Mesendoderm (in vitro differentiated cells): ENCODE measurements around the gene MAGEA1.
"Not testable (repeated sequence)": the region's sequence is repeated elsewhere in the genome, so short reads cannot be mapped to it uniquely, and the experiment has no call there.

Source experiments
- DNase-seq: peaks from one replicate; pipeline ENCODE4 v3.0.0; 2013
- H2AK5ac ChIP-seq: 2 replicates; pipeline ENCODE4 v1.6.1; 2013; ENCODE audit warnings: low read length, inconsistent platforms
- H2BK120ac ChIP-seq: 2 replicates; pipeline ENCODE4 v1.6.1; 2013; ENCODE audit warnings: low read depth, mild to moderate bottlenecking, low read length, moderate library complexity, mixed read lengths
- H2BK15ac ChIP-seq: replicated peaks from 2 replicates; pipeline ENCODE4 v1.6.1; 2013; ENCODE audit warnings: low read depth, mild to moderate bottlenecking, moderate library complexity
- H2BK5ac ChIP-seq: 2 replicates; pipeline ENCODE4 v1.6.1; 2013; ENCODE audit warnings: low read length, inconsistent platforms
- H3K18ac ChIP-seq: 2 replicates; pipeline ENCODE4 v1.6.1; 2013; ENCODE audit warnings: mild to moderate bottlenecking, low read length, mixed read lengths
- H3K23ac ChIP-seq: one replicate; pipeline ENCODE4 v1.6.1; 2013; ENCODE audit warnings: low read length
- H3K27ac ChIP-seq: 2 replicates; pipeline ENCODE4 v1.5.1; 2013; ENCODE audit warnings: low read depth, mild to moderate bottlenecking, inconsistent platforms, low read length, moderate library complexity
- H3K27me3 ChIP-seq: 2 replicates; pipeline ENCODE4 v1.6.1; 2013; ENCODE audit warnings: low read length, control low read depth, mild to moderate bottlenecking, inconsistent platforms; ENCODE audit not compliant: insufficient read depth, poor library complexity
- H3K36me3 ChIP-seq: 2 replicates; pipeline ENCODE4 v1.6.1; 2013; ENCODE audit warnings: low read length, inconsistent platforms; ENCODE audit not compliant: control insufficient read depth, insufficient read depth
- H3K4ac ChIP-seq: one replicate; pipeline ENCODE4 v1.6.1; 2013; ENCODE audit warnings: low read depth, mild to moderate bottlenecking, low read length, moderate library complexity
- H3K4me1 ChIP-seq: 2 replicates; pipeline ENCODE4 v1.6.1; 2013; ENCODE audit warnings: low read depth, low read length, inconsistent platforms; ENCODE audit not compliant: control insufficient read depth
- H3K4me2 ChIP-seq: 2 replicates; pipeline ENCODE4 v1.6.1; 2013; ENCODE audit warnings: low read length
- H3K4me3 ChIP-seq: 2 replicates; pipeline ENCODE4 v1.5.1; 2013; ENCODE audit warnings: mild to moderate bottlenecking, low read length
- H3K56ac ChIP-seq: one replicate; pipeline ENCODE4 v1.6.1; 2013; ENCODE audit warnings: low read length
- H3K79me1 ChIP-seq: 2 replicates; pipeline ENCODE4 v1.6.1; 2013; ENCODE audit warnings: low read length, inconsistent platforms
- H3K79me2 ChIP-seq: 2 replicates; pipeline ENCODE4 v1.6.1; 2013; ENCODE audit warnings: mild to moderate bottlenecking, low read length; ENCODE audit not compliant: control insufficient read depth, insufficient read depth
- H3K9ac ChIP-seq: 2 replicates; pipeline ENCODE4 v1.6.1; 2013; ENCODE audit warnings: low read length, inconsistent platforms
- H4K5ac ChIP-seq: one replicate; pipeline ENCODE4 v1.6.1; 2013; ENCODE audit warnings: low read length
- H4K8ac ChIP-seq: one replicate; pipeline ENCODE4 v1.6.1; 2013; ENCODE audit warnings: low read depth, mild to moderate bottlenecking, control low read depth, low read length, moderate library complexity
- WGBS: extraction: QIAGEN DNeasy Blood & Tissue Kit; methylation state at CpG from one replicate; pipeline ENCODE4 v1.1.7; 2013; ENCODE audit warnings: low lambda C conversion rate, missing lambda C conversion rate; ENCODE audit not compliant: insufficient coverage; ENCODE audit errors: extremely low coverage; 5-methylcytosine and 5-hydroxymethylcytosine counted together

MAGEA1 gene

DNA sequence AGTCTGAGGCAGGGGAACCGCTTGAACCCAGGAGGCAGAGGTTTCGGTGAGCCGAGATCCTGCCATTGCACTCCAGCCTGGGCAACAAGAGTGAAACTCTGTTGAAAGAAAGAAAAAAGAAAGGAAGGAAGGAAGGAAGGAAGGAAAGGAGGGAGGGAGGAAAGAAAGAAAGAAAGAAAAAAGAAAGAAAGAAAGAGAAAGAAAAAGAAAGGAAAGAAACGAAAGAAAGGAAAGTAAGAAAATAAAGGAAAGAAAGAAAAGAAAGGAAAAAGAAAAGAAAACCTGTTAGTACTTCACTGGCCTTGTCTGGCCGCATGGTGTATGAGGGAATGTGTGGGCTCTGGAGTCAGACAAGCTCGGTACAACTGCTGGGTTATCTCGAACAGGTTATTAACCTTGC lies 20.8 kb upstream of the MAGEA1 start:
- H3K79me2 ChIP-seq = no peaks in the 10 kb centered on the region
- no peak overlapping the region for H2AK5ac ChIP-seq
- WGBS = no CpG with 5 or more reads among the region's 7 CpGs
- H3K4me2 ChIP-seq = no peak overlapping the region
- no peaks in the 10 kb centered on the region for H3K36me3 ChIP-seq
- no peak overlapping the region for H3K27ac ChIP-seq
- no peak overlapping the region for H2BK5ac ChIP-seq
- no peak overlapping the region for H3K4ac ChIP-seq
- no peak overlapping the region for H3K18ac ChIP-seq
- H3K23ac ChIP-seq = no peak overlapping the region
- H3K4me3 ChIP-seq = no peak overlapping the region
- H3K27me3 ChIP-seq = no peaks in the 10 kb centered on the region
- H3K79me1 ChIP-seq = no peaks in the 10 kb centered on the region
- no peak overlapping the region for H3K56ac ChIP-seq
- no peak overlapping the region for H3K9ac ChIP-seq
- no peak overlapping the region for H2BK15ac ChIP-seq
- no peak for DNase-seq
- H4K8ac ChIP-seq = no peak overlapping the region
- no peak overlapping the region for H4K5ac ChIP-seq
- no peak overlapping the region for H2BK120ac ChIP-seq
- H3K4me1 ChIP-seq = no peaks in the 10 kb centered on the region

DNA sequence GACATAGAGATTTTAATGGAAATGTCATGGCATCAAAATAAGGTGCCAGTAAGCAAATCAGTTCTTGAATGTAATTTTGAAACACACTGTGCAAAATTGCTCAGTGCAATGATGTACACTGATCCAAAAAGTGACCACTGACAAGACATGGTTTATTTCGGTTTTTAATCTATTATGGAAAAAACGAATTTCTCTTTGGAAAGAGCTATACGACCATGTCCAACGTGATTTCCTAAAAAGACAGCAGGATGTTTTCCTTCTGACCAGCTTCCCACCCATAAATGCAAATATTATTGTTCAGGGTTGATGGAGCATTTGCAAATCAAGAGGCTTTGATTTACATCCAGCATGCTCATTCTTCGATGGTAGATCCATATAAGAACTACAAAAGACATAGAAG lies 17.1 kb upstream of the MAGEA1 start:
- H3K4ac ChIP-seq = no peak overlapping the region
- no peak overlapping the region for H3K18ac ChIP-seq
- no peak overlapping the region for H2BK15ac ChIP-seq
- H3K79me2 ChIP-seq = no peaks in the 10 kb centered on the region
- H3K23ac ChIP-seq = no peak overlapping the region
- H3K4me3 ChIP-seq = no peak overlapping the region
- no peaks in the 10 kb centered on the region for H3K79me1 ChIP-seq
- no peak overlapping the region for H3K56ac ChIP-seq
- no peak for DNase-seq
- no peak overlapping the region for H4K8ac ChIP-seq
- no peak overlapping the region for H3K9ac ChIP-seq
- H4K5ac ChIP-seq = no peak overlapping the region
- H3K4me2 ChIP-seq = no peak overlapping the region
- H3K4me1 ChIP-seq = no peaks in the 10 kb centered on the region
- H3K36me3 ChIP-seq = no peaks in the 10 kb centered on the region
- H3K27me3 ChIP-seq = no peaks in the 10 kb centered on the region
- no peak overlapping the region for H2AK5ac ChIP-seq
- H3K27ac ChIP-seq = no peak overlapping the region
- H2BK5ac ChIP-seq = no peak overlapping the region
- H2BK120ac ChIP-seq = no peak overlapping the region
- no CpG with 5 or more reads among the region's 5 CpGs for WGBS

DNA sequence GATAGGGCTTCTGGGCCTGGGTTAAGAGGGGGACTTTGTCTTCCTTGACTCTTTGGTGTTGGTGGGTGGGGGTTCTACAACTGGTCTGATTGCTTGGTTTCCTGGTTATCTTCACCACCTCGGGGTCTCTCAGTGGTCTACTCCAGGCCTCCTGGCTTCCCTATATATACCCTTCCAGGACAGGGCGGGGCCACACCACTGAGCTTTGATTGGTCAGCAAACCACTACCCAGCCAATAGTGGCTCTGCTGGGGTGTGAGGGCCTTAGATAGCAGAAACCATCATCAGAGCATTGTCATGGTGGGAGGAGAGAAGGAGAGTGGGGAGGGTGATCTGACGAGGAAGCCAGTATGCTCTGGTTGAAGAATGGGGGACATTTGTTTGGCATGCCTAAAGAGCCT lies 14.4 kb upstream of the MAGEA1 start:
- no peak overlapping the region for H2BK120ac ChIP-seq
- DNase-seq = no peak
- H3K27me3 ChIP-seq = no peaks in the 10 kb centered on the region
- no peaks in the 10 kb centered on the region for H3K36me3 ChIP-seq
- no peak overlapping the region for H3K4ac ChIP-seq
- no peak overlapping the region for H2AK5ac ChIP-seq
- no peak overlapping the region for H3K4me3 ChIP-seq
- no peak overlapping the region for H3K27ac ChIP-seq
- no peak overlapping the region for H4K5ac ChIP-seq
- no peak overlapping the region for H2BK5ac ChIP-seq
- no peak overlapping the region for H3K4me2 ChIP-seq
- WGBS = no CpG with 5 or more reads among the region's 3 CpGs
- H3K18ac ChIP-seq = no peak overlapping the region
- H3K56ac ChIP-seq = no peak overlapping the region
- H3K4me1 ChIP-seq = no peaks in the 10 kb centered on the region
- H3K23ac ChIP-seq = no peak overlapping the region
- no peak overlapping the region for H3K9ac ChIP-seq
- H3K79me2 ChIP-seq = no peaks in the 10 kb centered on the region
- no peak overlapping the region for H2BK15ac ChIP-seq
- no peak overlapping the region for H4K8ac ChIP-seq
- H3K79me1 ChIP-seq = no peaks in the 10 kb centered on the region

DNA sequence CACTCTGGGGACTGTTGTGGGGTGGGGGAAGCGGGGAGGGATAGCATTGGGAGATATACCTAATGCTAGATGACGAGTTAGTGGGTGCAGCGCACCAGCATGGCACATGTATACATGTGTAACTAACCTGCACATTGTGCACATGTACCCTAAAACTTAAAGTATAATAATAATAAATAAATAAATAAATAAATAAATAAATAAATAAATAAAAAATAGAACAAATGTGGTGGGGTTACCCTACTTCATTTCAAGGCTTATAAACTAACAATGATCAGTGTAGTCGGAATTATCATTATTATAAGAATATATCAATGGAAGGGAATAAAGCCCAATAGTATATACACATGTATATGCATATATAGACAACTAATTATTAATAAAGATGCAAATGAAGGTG lies 10.7 kb upstream of the MAGEA1 start:
- not testable (repeated sequence) for H2AK5ac ChIP-seq, H3K56ac ChIP-seq, H4K5ac ChIP-seq, H4K8ac ChIP-seq, H3K9ac ChIP-seq, H3K27ac ChIP-seq, H2BK5ac ChIP-seq, H2BK120ac ChIP-seq, H3K18ac ChIP-seq, H3K23ac ChIP-seq, H2BK15ac ChIP-seq, H3K4ac ChIP-seq, H3K4me2 ChIP-seq, H3K36me3 ChIP-seq, H3K4me3 ChIP-seq, H3K79me1 ChIP-seq, H3K27me3 ChIP-seq, H3K79me2 ChIP-seq, DNase-seq, H3K4me1 ChIP-seq
- WGBS = no CpG with 5 or more reads among the region's 4 CpGs

DNA sequence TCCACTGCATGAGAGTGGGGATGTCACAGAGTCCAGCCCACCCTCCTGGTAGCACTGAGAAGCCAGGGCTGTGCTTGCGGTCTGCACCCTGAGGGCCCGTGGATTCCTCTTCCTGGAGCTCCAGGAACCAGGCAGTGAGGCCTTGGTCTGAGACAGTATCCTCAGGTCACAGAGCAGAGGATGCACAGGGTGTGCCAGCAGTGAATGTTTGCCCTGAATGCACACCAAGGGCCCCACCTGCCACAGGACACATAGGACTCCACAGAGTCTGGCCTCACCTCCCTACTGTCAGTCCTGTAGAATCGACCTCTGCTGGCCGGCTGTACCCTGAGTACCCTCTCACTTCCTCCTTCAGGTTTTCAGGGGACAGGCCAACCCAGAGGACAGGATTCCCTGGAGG lies 2.7 kb downstream of the MAGEA1 start:
- no peak overlapping the region for H3K23ac ChIP-seq
- no peak for DNase-seq
- no peak overlapping the region for H3K27ac ChIP-seq
- no peak overlapping the region for H4K5ac ChIP-seq
- no peak overlapping the region for H3K18ac ChIP-seq
- no peak overlapping the region for H3K4ac ChIP-seq
- WGBS = no CpG with 5 or more reads among the region's 4 CpGs
- H3K79me2 ChIP-seq = no peaks in the 10 kb centered on the region
- H3K27me3 ChIP-seq = no peaks in the 10 kb centered on the region
- H3K9ac ChIP-seq = no peak overlapping the region
- no peak overlapping the region for H3K56ac ChIP-seq
- H2BK15ac ChIP-seq = no peak overlapping the region
- no peaks in the 10 kb centered on the region for H3K79me1 ChIP-seq
- no peak overlapping the region for H3K4me2 ChIP-seq
- no peaks in the 10 kb centered on the region for H3K36me3 ChIP-seq
- no peak overlapping the region for H4K8ac ChIP-seq
- H3K4me3 ChIP-seq = no peak overlapping the region
- no peak overlapping the region for H2AK5ac ChIP-seq
- no peak overlapping the region for H2BK5ac ChIP-seq
- H3K4me1 ChIP-seq = no peaks in the 10 kb centered on the region
- no peak overlapping the region for H2BK120ac ChIP-seq

DNA sequence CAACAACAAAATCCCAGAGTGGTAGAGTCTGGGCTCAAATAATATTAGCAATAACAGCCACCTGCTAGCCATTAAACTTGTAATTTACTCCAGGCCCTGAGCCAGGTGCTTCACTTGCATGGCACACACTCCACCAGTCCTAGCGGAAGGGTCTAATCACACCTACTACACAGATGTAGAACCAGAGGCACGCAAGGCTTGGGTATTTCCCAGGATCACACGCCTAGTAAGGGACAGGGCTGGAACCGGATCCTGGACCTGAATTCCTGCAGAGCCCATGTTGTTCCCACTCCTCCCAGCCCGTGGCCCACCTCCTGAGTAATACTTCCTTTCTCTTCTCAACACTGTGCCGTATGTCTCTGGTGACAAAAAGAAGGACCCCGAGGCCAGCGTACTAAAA lies 5.7 kb downstream of the MAGEA1 start:
- H3K4me3 ChIP-seq = no peak overlapping the region
- no peak overlapping the region for H4K8ac ChIP-seq
- no peak overlapping the region for H2BK5ac ChIP-seq
- no peak overlapping the region for H3K27ac ChIP-seq
- DNase-seq = no peak
- no peaks in the 10 kb centered on the region for H3K79me1 ChIP-seq
- H4K5ac ChIP-seq = no peak overlapping the region
- no peaks in the 10 kb centered on the region for H3K36me3 ChIP-seq
- H3K27me3 ChIP-seq = no peaks in the 10 kb centered on the region
- no peak overlapping the region for H3K4ac ChIP-seq
- no peak overlapping the region for H3K9ac ChIP-seq
- no peak overlapping the region for H3K56ac ChIP-seq
- no peak overlapping the region for H3K18ac ChIP-seq
- H3K4me1 ChIP-seq = no peaks in the 10 kb centered on the region
- no CpG with 5 or more reads among the region's 8 CpGs for WGBS
- no peak overlapping the region for H2BK120ac ChIP-seq
- H2BK15ac ChIP-seq = no peak overlapping the region
- no peak overlapping the region for H3K23ac ChIP-seq
- no peaks in the 10 kb centered on the region for H3K79me2 ChIP-seq
- no peak overlapping the region for H3K4me2 ChIP-seq
- no peak overlapping the region for H2AK5ac ChIP-seq
